ENCODE measurements around the gene MRPL20. TPM values are rescaled to one million over a fixed set of nuclear protein-coding genes. Genes with fewer than 3 reads are reported as not detected.
"Not testable (repeated sequence)": the region's sequence is repeated elsewhere in the genome, so short reads cannot be mapped to it uniquely, and the experiment has no call there.

Gene MRPL20
- 54.6 TPM for total RNA-seq

GRCh38 chr1:1406821-1407635 lies at the start of gene MRPL20:
Gene MRPL20 (minus strand): TSS chr1:1407293. CDS start chr1:1407217, 76 bp downstream.
- no peak for FAIRE-seq

DNA sequence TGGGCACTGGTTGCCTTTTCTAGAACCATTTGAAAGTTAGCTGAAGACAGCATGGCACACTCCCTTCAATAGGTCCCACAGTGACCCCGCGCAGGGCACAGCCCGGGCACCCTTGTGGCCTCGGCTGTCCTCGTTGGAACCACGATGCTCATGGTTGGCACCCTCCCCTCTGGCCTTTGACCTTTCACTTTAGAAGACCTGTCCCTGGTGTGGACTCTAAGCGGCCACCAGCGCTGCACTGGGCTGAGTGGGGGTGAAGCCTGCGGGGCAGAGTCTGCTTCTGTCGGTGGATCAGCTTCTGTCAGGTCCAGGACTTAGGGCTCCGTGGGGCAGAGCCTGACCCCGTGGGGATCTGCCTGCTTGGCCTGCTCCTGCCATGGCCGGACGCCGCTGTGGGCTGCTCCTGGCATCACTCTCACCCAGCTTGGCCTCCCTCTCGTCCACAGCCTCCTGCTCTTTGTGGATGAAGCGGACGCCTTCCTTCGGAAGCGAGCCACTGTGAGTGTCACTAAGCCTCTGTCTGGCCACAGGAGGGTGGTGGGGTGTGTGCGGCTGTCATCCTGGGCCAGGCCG lies 49.7 kb upstream of the MRPL20 start:
- not testable (repeated sequence) for DNase-seq (ENCODE audit: low spot score in 2 of 2); FAIRE-seq

More at GRCh38 chr1:1406821-1407635, at the start of gene MRPL20:
- peak; percentile 99 to 100 for DNase-seq (ENCODE audit: low spot score in 2 of 2)

DNA sequence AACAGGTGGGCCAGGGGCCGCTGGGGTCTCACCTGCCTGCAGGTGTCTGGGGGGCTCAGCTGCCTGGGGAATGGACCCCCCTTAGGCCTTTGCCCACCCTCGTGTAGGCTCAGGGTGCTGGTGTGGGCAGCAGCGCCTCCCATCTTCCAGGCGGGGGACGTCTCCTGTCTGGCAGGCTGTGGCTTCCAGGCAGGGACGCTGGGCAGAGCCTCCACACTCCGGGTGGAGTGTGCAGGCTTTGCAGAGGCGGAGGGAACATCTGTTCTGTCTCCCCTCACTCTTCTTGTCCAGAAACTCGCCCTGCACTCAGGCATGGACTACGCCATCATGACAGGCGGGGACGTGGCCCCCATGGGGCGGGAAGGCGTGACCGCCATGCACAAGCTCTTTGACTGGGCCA lies 48.8 kb upstream of the MRPL20 start:
- FAIRE-seq; DNase-seq (ENCODE audit: low spot score in 2 of 2): not testable (repeated sequence)

DNA sequence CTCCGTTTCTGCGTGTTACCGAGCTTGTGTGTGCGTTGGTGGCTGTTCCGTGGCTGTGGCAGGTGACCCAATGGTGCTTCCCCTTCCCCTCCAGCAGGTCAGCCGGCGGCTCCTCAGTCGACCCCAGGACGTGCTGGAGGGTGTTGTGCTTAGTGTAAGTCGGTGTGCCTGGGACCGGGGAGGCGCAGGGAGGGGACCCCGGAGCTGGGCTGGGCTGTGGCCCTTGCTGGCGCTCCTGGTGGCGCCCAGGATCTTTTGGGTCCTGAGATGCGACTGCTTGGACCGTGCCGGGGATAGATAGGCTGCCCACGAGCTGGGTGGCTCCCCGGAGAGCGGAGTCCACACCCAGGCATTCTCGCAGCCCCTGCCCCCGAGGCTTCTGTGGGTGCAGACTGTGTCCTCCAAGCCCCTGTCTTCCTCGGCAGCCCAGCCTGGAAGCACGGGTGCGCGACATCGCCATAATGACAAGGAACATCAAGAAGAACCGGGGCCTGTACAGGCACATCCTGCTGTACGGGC lies 48.3 kb upstream of the MRPL20 start:
- FAIRE-seq = no peak
- DNase-seq (ENCODE audit: low spot score in 2 of 2) = no peak

DNA sequence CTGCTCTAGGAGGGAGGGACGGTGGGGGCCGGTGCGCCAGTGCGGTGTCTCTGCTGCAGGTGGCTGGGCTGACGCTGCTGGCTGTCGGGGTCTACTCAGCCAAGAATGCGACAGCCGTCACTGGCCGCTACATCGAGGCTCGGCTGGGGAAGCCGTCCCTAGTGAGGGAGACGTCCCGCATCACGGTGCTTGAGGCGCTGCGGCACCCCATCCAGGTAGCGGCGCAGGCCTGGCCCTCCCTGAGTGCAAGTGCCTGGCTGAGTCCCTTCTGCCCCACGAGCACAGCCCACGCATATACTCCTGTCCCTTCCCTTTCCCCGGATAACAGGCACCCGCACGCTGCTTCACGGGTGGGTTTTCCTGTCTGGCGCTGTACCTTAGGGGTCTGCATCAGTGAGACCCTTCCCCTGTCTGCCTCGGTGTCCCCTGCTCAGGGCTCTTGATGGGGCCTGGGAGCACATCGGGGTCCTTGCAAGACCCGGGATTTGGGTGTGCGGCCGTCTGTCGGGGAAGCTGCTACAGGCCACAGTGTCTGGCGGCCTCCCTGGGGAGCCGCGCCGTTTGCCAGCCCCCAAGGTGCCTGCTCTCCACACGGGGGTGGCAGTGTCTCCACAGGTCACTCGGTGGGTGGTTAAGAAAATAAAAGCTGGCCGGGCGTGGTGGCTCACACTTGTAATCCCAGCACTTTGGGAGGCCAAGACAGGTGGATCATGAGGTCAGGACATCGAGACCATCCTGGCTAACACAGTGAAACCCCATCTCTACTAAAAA lies 47.4 kb upstream of the MRPL20 start:
- not testable (repeated sequence) for FAIRE-seq; DNase-seq (ENCODE audit: low spot score in 2 of 2)

DNA sequence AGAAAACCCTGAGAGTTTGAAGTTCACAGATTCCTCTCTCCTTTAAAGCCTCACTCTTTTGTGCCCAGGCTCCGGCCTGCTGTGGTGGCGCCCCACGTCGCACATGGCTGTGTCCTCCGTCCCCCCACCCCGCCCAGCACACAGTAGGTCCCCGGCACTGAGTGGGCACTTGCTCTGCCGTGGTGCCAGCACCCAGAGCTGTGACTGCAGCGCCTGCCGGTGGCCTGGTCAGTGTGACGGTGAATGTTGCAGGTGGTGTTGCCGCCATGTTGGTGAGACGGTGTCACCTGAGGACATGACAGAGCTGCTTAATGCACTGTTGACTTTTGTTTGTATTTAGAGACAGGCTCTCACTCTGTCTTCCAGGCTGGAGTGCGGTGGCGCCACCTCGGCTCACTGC lies 45.8 kb upstream of the MRPL20 start:
- DNase-seq (ENCODE audit: low spot score in 2 of 2) = no peak
- no peak for FAIRE-seq

GRCh38 chr1:1452365-1452739 lies 45.3 kb upstream of the MRPL20 start:
- FAIRE-seq; DNase-seq (ENCODE audit: low spot score in 2 of 2): not testable (repeated sequence)

GRCh38 chr1:1451696-1452364 lies 44.7 kb upstream of the MRPL20 start:
- peak in 1 of 2 donors; percentile 21 for DNase-seq (ENCODE audit: low spot score in 2 of 2)
- no peak for FAIRE-seq

- not testable (repeated sequence) for FAIRE-seq; DNase-seq (ENCODE audit: low spot score in 2 of 2)
Measured at GRCh38 chr1:1450616-1451015, 43.5 kb upstream of the MRPL20 start.

DNA sequence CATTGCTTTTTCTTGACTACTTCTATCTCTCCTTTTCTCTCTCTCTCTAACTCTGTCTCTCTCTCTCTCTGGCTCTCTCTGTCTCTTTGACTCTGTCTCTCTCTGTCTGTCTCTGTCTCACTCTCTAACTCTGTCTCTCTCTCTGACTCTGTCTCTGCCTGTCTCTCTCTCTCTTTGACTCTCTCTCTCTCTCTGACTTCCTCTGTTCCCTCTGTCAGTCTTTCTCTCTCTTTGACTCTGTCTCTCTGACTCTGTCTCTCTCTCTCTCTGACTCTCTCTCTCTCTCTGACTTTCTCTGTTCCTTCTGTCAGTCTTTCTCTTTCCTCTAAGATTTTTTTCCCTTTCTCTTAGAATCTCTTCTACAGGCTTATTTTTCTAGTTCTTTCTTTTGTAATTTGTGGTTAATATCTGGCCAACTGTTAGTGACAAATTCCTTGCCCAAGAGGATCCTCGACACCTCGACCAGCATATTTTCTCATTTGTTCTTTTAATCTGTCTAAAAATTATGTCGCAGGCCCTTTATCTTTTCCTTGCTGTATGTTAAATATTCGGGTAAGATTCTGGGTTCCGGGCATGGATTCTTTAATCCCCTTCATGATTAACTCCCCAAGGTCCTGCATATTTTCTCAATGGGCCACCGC lies 42.1 kb upstream of the MRPL20 start, which contains the start of gene ATAD3C:
Gene ATAD3C (plus strand): TSS at position 591 of the 641 bp plus-strand sequence. CDS start 995 bp downstream, outside the sequence.
- no peak for FAIRE-seq
- no peak for DNase-seq (ENCODE audit: low spot score in 2 of 2)

DNA sequence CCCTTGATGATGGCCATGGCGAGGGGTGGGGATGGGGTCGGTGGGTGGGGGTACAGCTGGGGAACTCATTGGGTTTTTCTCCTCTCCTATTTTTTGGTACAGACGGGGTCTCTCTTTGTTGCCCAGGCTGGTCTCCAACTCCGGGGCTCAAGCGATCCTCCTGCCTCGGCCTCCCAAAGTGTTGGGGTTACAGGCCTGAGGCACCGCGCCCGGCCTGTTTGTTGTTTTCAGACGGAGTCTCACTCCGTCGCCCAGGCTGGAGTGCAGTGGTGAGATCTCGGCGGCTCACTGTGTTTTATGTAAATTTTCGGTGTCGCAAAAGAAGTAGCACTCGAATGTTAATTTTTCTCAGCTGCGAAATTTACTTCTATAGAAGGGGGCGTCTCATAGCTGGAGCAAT lies 39.5 kb upstream of the MRPL20 start:
- not testable (repeated sequence) for DNase-seq (ENCODE audit: low spot score in 2 of 2); FAIRE-seq

DNA sequence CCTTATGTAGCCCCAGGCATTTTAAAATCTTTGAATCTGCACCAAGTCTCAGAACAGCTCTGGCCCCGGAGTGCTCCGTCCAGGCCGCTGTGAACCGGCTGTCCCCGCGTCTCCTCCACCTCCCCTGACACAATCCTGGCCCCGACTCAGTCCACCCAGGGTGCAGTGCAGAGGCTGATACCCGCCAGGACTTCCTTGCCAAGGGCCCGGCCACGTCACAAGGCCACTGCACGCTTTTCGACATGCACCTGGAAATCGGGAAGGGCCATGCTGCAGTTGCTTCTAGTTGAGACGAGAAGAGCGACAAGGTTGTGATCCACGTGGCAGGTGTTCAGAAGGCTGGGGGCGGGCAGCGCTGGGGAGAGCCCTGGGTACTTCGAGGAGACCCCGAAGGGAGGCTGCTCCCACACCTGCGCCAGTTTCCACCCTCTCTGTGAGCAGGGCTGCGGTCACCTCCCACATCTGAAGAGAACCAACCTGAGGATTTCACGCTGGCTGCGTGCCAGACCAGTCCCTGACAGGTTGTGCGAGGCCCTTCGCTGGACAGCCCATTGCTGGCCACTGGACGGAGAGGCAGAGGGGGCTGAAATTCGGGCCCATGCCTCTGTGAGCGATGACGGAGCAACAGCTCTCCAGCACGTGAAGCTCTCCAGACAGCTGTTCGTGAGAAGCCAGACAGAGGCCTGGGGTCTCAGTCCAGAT lies 35.1 kb upstream of the MRPL20 start:
- DNase-seq (ENCODE audit: low spot score in 2 of 2) (peak; percentile 16 to 32), FAIRE-seq (no peak)

DNA sequence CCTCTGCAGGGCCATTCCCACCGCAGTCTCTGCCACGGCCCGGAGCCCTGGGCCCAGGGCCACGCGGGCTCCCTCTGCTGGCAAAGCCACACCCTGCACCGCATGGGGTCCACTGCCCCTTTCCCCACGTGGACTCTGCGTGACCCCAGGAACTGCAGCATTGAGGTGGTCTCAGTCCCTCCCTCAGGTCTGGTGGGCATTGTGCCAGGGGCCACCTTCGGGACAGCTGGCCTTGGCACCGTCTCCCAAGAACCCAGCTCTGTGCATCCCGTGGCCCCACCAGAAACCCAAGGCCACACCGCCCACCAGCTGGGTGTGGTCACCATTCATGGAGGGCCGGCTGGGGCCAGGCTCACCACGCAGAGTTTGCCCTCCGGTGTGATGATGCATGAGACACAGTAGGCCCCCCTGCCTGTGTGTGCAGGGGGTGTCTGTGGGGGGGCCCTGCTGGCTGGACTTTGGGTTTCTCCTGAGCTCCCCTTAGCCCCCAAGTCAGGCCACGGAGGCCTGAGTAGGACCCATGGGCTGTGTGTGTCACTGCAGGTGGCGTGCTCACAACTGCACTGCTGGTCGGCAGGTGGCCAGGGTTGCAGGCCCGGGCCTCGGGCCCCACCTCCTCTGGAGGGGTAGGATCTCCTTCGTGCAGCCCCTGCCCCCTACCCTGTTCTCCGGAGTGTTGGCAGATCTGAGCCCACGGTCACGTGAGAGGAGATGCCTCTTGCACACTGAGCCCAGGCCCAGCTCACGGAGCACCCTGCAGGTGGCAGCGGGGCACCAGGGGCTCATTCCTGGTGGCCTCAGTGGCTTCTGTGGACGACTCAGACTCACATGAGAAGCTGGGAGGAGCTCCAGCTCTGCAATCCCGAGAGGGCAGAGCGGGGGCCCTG lies 34.2 kb upstream of the MRPL20 start:
- DNase-seq (ENCODE audit: low spot score in 2 of 2) = peak; percentile 82 to 86
- no peak for FAIRE-seq

DNA sequence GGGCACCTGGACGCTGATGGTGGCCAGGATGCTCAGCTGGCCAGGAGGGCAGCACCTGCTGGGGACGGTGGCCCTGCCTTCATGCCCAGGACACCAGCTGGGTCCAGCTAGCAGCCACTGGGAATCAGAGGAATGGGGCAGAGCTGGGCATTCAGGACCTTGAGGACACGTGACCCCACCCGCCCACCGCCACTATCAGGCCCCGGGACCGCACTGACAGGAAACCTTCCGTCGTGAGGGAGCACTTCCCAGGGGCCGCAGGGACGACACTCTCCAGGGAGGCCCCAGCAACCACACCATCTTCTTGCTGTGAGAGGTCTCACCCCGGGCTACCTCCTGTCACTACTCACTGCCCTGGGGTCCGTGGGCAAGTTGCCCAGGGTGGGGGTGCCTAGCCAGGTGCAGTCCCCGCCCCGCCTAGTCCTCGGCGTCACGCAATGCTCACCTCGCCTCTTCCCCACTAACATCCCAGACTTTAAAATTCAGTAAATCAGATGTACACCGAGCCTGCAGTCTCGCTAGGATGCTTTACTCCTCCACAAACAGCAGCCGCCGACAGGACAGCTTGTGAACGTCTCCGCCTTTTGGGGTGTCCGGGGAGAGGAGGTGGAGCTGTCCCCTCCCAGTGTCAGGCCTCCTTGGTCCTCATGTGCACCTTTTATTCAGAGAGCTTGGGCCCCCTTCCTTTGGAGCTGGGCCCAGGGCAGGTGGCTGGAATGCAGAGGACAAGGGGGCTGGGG lies 33.3 kb upstream of the MRPL20 start:
- no peak for FAIRE-seq

GRCh38 chr1:1439546-1440261 lies 32.6 kb upstream of the MRPL20 start:
- FAIRE-seq (no peak), DNase-seq (ENCODE audit: low spot score in 2 of 2) (peak in 1 of 2 donors; percentile 37)

More for the DNA sequence above, 33.3 kb upstream of the MRPL20 start:
- peak in 1 of 2 donors; percentile 25 for DNase-seq (ENCODE audit: low spot score in 2 of 2)

DNA sequence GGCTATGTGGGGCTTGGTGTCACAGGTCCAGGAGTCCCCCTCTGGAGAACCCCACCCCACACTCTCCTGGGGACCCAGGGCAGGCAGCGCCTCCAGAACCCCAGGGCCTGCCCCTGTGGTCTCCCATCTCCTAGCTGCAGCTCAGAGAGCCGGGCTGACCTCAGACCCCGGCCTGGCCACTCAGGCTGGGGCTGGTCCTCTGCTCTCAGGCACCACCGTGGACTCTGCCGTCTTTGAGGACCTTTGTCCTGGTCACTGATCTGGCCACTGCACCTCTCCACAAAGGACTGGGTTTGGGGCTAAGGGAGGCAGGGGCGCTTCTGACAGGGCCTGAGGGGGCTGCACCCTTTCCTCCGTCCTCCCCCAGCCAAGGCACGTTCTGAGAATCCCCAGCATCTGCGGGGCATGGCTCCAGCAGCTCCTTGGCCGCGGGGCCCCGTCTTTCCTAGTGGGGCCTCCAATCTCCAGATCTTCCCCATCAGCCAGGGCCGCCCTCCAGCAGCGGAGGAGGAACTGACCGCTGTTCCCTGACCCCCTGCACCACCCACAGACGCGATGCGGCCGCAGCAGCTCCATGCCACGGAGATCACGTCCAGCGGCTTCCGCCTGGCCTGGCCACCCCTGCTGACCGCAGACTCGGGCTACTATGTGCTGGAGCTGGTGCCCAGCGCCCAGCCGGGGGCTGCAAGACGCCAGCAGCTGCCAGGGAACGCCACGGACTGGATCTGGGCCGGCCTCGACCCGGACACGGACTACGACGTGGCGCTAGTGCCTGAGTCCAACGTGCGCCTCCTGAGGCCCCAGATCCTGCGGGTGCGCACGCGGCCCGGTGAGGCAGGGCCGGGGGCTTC lies 31.7 kb upstream of the MRPL20 start:
- DNase-seq (ENCODE audit: low spot score in 2 of 2) (peak in 1 of 2 donors; percentile 39), FAIRE-seq (no peak)
